ENCODE data around the gene TAF9B. TPM values are rescaled to one million over a fixed set of nuclear protein-coding genes. Genes with fewer than 3 reads are reported as not detected.
"Not testable (repeated sequence)": the region's sequence is repeated elsewhere in the genome, so short reads cannot be mapped to it uniquely, and the experiment has no call there.

TAF9B gene
- total RNA-seq, 1 donor from 2014 or later, result 21.1 TPM

GRCh38 chrX:78157373-78157772 is 17.9 kb upstream of the TAF9B start:
- H3K27ac ChIP-seq (replicated peaks); intact Hi-C loops (cut with micrococcal nuclease): not testable (repeated sequence)

GRCh38 chrX:78147002-78147540 is 7.6 kb upstream of the TAF9B start:
- H3K27me3 ChIP-seq (ENCODE audit: low read depth); H3K27ac ChIP-seq (replicated peaks); H3K4me3 ChIP-seq; intact Hi-C loops (cut with micrococcal nuclease); H3K4me1 ChIP-seq; DNase-seq; H3K36me3 ChIP-seq: not testable (repeated sequence)
- H3K9me3 ChIP-seq (replicated peaks), result peaks cover 18% of the 10 kb centered on the region

More at GRCh38 chrX:78157373-78157772, 17.9 kb upstream of the TAF9B start:
- H3K36me3 ChIP-seq; H3K4me1 ChIP-seq; DNase-seq; H3K27me3 ChIP-seq (ENCODE audit: low read depth); H3K4me3 ChIP-seq; H3K9me3 ChIP-seq (replicated peaks): not testable (repeated sequence)

GRCh38 chrX:78140206-78140605 is 756 bp upstream of the TAF9B start:
- TF ChIP-seq CTCF (IDR thresholded peaks at IDR 0.05; ENCODE audit: borderline replicate concordance), result no peak
- Histone ChIP-seq H3K4me1 (peaks cover 9% of the 10 kb centered on the region), H3K27me3 (ENCODE audit: low read depth) (no peaks in the 10 kb centered on the region), H3K27ac (replicated peaks) (no peak overlapping the region), H3K4me3 (peak overlapping the region; percentile 81), H3K36me3 (no peaks in the 10 kb centered on the region), H3K9me3 (replicated peaks) (no peaks in the 10 kb centered on the region)
- intact Hi-C loops (cut with micrococcal nuclease), result no loop called here
- no peak for DNase-seq

GRCh38 chrX:78133238-78133960 is 6.1 kb downstream of the TAF9B start:
- Histone ChIP-seq H3K9me3 (replicated peaks) (no peaks in the 10 kb centered on the region), H3K27ac (replicated peaks) (peak overlapping the region; percentile 16), H3K4me1 (peaks cover under 1% of the 10 kb centered on the region), H3K4me3 (no peak overlapping the region), H3K27me3 (ENCODE audit: low read depth) (no peaks in the 10 kb centered on the region), H3K36me3 (peaks cover 8% of the 10 kb centered on the region)
- intact Hi-C loops (cut with micrococcal nuclease), result no loop called here
- DNase-seq, result no peak
- no peak for TF ChIP-seq CTCF (IDR thresholded peaks at IDR 0.05; ENCODE audit: borderline replicate concordance)

- TF ChIP-seq CTCF (IDR thresholded peaks at IDR 0.05; ENCODE audit: borderline replicate concordance), result no peak
- Histone ChIP-seq H3K4me3 (no peak overlapping the region), H3K9me3 (replicated peaks) (no peaks in the 10 kb centered on the region), H3K4me1 (no peaks in the 10 kb centered on the region), H3K27ac (replicated peaks) (no peak overlapping the region), H3K36me3 (peaks cover 29% of the 10 kb centered on the region), H3K27me3 (ENCODE audit: low read depth) (no peaks in the 10 kb centered on the region)
- intact Hi-C loops (cut with micrococcal nuclease), result no loop called here
- DNase-seq, result no peak
Measured at GRCh38 chrX:78131117-78131516, 8.3 kb downstream of the TAF9B start.

- H3K9me3 ChIP-seq (replicated peaks), result no peaks in the 10 kb centered on the region
- H3K27me3 ChIP-seq (ENCODE audit: low read depth), result no peaks in the 10 kb centered on the region
- no peak for DNase-seq
- peaks cover 35% of the 10 kb centered on the region for H3K36me3 ChIP-seq
- no peak for TF ChIP-seq CTCF (IDR thresholded peaks at IDR 0.05; ENCODE audit: borderline replicate concordance)
- no peaks in the 10 kb centered on the region for H3K4me1 ChIP-seq
- H3K27ac ChIP-seq (replicated peaks), result no peak overlapping the region
- H3K4me3 ChIP-seq, result no peak overlapping the region
- intact Hi-C loops (cut with micrococcal nuclease), result no loop called here
Measured at GRCh38 chrX:78130396-78130795, 9.1 kb downstream of the TAF9B start.

All from left ventricle myocardium inferior (tissue), 1 donor.